GM19043 (cell line): ENCODE measurements around the gene CCDC175.
A peak's percentile ranks its signal among the peaks of the same experiment; 100 is the strongest.

ENCODE experiments used
- ATAC-seq: cut with Tn5 transposase; IDR thresholded peaks from one replicate; pipeline ENCODE4 v1.9.1; 2021; ENCODE audit warnings: low read depth; ENCODE audit not compliant: unreplicated experiment

CCDC175 gene

GRCh38 chr14:59576332-59577294 is at the start of gene CCDC175:
CCDC175 (minus strand) TSS chr14:59576812; CDS start chr14:59576775, 37 bp downstream.
- peak; percentile 98 for ATAC-seq

GRCh38 chr14:59622631-59623030 is 46.0 kb upstream of the CCDC175 start:
- no peak for ATAC-seq

- no peak for ATAC-seq
Measured at GRCh38 chr14:59619061-59619460, 42.4 kb upstream of the CCDC175 start.

- ATAC-seq: no peak
Measured at GRCh38 chr14:59601056-59601455, 24.4 kb upstream of the CCDC175 start.

GRCh38 chr14:59600211-59600945 is 23.8 kb upstream of the CCDC175 start:
- ATAC-seq: no peak

- ATAC-seq: no peak
Measured at GRCh38 chr14:59595071-59595470, 18.5 kb upstream of the CCDC175 start.

- ATAC-seq: no peak
Measured at GRCh38 chr14:59591641-59592370, 15.2 kb upstream of the CCDC175 start.

GRCh38 chr14:59588101-59588500 is 11.5 kb upstream of the CCDC175 start:
- no peak for ATAC-seq

GRCh38 chr14:59585891-59586554 is 9.4 kb upstream of the CCDC175 start:
- ATAC-seq: no peak

- no peak for ATAC-seq
Measured at GRCh38 chr14:59583755-59584154, 7.1 kb upstream of the CCDC175 start.

- no peak for ATAC-seq
Measured at GRCh38 chr14:59582845-59583509, 6.4 kb upstream of the CCDC175 start.

- ATAC-seq: no peak
Measured at GRCh38 chr14:59582161-59582560, 5.5 kb upstream of the CCDC175 start.

- ATAC-seq: no peak
Measured at GRCh38 chr14:59580911-59581310, 4.3 kb upstream of the CCDC175 start.

GRCh38 chr14:59570122-59570521 is 6.5 kb downstream of the CCDC175 start:
- no peak for ATAC-seq

GRCh38 chr14:59566725-59567124 is 9.9 kb downstream of the CCDC175 start:
- no peak for ATAC-seq

GRCh38 chr14:59566296-59566695 is 10.3 kb downstream of the CCDC175 start:
- no peak for ATAC-seq

- no peak for ATAC-seq
Measured at GRCh38 chr14:59565087-59565486, 11.5 kb downstream of the CCDC175 start.

- ATAC-seq: no peak
Measured at GRCh38 chr14:59564366-59564765, 12.2 kb downstream of the CCDC175 start.

- no peak for ATAC-seq
Measured at GRCh38 chr14:59547310-59547709, 29.3 kb downstream of the CCDC175 start.

GRCh38 chr14:59543873-59544272 is 32.7 kb downstream of the CCDC175 start:
- no peak for ATAC-seq
